Measurements from ENCODE around the gene EXOC6B. TPM values are rescaled to one million over a fixed set of nuclear protein-coding genes. Genes with fewer than 3 reads are reported as not detected.

EXOC6B gene
- total RNA-seq, 1 experiment from 2014 or later = 40.1 TPM

- Mint-ChIP-seq H3K27me3 (ENCODE audit: low read depth) (peaks cover 87% of the 10 kb centered on the region), H3K4me3 (peak overlapping the region in 1 of 2 experiments; percentile 79; a peak in 2 of 5 replicates)
Measured at GRCh38 chr2:72141881-72142451, 683.9 kb downstream of the EXOC6B start.

More at GRCh38 chr2:72141881-72142451, 683.9 kb downstream of the EXOC6B start:
- Histone ChIP-seq H4K5ac (ENCODE audit: insufficient read length, low read depth, low read length) (no peak overlapping the region), H3K9me3 (ENCODE audit: control insufficient read depth, low read depth, low read length) (no peaks in the 10 kb centered on the region), H2AK5ac (ENCODE audit: insufficient read length, low read length) (no peak overlapping the region), H2BK5ac (ENCODE audit: insufficient read length, low read length) (no peak overlapping the region), H3K56ac (ENCODE audit: insufficient read length, low read depth, low read length) (no peak overlapping the region), H2BK20ac (ENCODE audit: low read depth, low read length, poor library complexity, severe bottlenecking) (no peak overlapping the region), H3K4ac (ENCODE audit: low read depth, low read length) (no peak overlapping the region), H2BK15ac (ENCODE audit: low read depth, low read length) (no peak overlapping the region), H3K14ac (ENCODE audit: insufficient read depth, low read length) (no peak overlapping the region), H3K79me2 (ENCODE audit: insufficient read depth, low read length) (no peaks in the 10 kb centered on the region), H3K4me1 (ENCODE audit: insufficient read depth, low read length) (no peaks in the 10 kb centered on the region; the same call in 1 of the 2 replicates), H4K20me1 (ENCODE audit: control insufficient read depth, insufficient read depth, insufficient read length) (no peaks in the 10 kb centered on the region), H2BK12ac (ENCODE audit: insufficient read length, low read depth, low read length) (no peak overlapping the region), H2AFZ (ENCODE audit: low read length) (no peak overlapping the region), H3T11ph (ENCODE audit: low read length) (no peak overlapping the region), H3K23me2 (ENCODE audit: insufficient read length, low read depth, low read length, poor library complexity, severe bottlenecking) (peaks cover 19% of the 10 kb centered on the region), H3K18ac (ENCODE audit: insufficient read length, low read depth, low read length) (no peak overlapping the region), H3K27me3 (ENCODE audit: insufficient read depth, low read length) (peaks cover 55% of the 10 kb centered on the region), H4K8ac (replicated peaks; ENCODE audit: insufficient read length, low read depth, low read length) (no peak overlapping the region), H4K91ac (ENCODE audit: insufficient read length, low read depth, low read length) (no peak overlapping the region), H3K4me2 (ENCODE audit: insufficient read depth, insufficient read length, low read length) (no peak overlapping the region), H3K79me1 (ENCODE audit: insufficient read depth, low read depth, low read length, poor library complexity, severe bottlenecking) (no peaks in the 10 kb centered on the region), H3K27ac (ENCODE audit: insufficient read length, low read depth, low read length) (no peak overlapping the region), H3K9ac (ENCODE audit: extremely low read depth, insufficient read length, low read length) (no peak overlapping the region), H2BK120ac (ENCODE audit: low read depth, low read length, poor library complexity, severe bottlenecking) (no peak overlapping the region), H3K23ac (ENCODE audit: insufficient read length, low read depth, low read length) (no peak overlapping the region)
- H3K36me3 Mint-ChIP-seq (ENCODE audit: insufficient read depth in 1 of 3, low read depth in 3 of 3) = no peaks in the 10 kb centered on the region
- peak; percentile 20 for DNase-seq
- whole genome bisulfite sequencing (ENCODE audit: extremely low coverage, insufficient read length, low lambda C conversion rate) = no CpG with 5 or more reads among the region's 13 CpGs
- no peak overlapping the region for H3K27ac Mint-ChIP-seq
- TF ChIP-seq, protein P1, sequence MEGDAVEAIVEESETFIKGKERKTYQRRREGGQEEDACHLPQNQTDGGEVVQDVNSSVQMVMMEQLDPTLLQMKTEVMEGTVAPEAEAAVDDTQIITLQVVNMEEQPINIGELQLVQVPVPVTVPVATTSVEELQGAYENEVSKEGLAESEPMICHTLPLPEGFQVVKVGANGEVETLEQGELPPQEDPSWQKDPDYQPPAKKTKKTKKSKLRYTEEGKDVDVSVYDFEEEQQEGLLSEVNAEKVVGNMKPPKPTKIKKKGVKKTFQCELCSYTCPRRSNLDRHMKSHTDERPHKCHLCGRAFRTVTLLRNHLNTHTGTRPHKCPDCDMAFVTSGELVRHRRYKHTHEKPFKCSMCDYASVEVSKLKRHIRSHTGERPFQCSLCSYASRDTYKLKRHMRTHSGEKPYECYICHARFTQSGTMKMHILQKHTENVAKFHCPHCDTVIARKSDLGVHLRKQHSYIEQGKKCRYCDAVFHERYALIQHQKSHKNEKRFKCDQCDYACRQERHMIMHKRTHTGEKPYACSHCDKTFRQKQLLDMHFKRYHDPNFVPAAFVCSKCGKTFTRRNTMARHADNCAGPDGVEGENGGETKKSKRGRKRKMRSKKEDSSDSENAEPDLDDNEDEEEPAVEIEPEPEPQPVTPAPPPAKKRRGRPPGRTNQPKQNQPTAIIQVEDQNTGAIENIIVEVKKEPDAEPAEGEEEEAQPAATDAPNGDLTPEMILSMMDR (conservative IDR thresholded peaks at IDR 0.05) = no peak
- H3K9me3 Mint-ChIP-seq = peaks cover 0 to 6% of the 10 kb centered on the region in 2 experiments; a peak in 2 of 5 replicates
- peaks cover 19 to 43% of the 10 kb centered on the region in 2 experiments for H3K4me1 Mint-ChIP-seq
